Vagina (tissue), 2 donors: ENCODE results near the gene PTPRM.

Source experiments
- POLR2A ChIP-seq, 2 donors: fragments of 450-650 bp; IDR thresholded peaks; one replicate each; pipeline ENCODE4 v1.6.1; 2017; ENCODE audit warnings: antibody characterized with exemption in 2 of 2, mild to moderate bottlenecking in 2 of 2, moderate library complexity in 2 of 2
- POLR2AphosphoS5 ChIP-seq, 2 donors: sonication (generic); formaldehyde crosslinking; IDR thresholded peaks; one replicate each; pipeline ENCODE4 v1.9.0; 2017; ENCODE audit warnings: antibody characterized with exemption in 2 of 2, mild to moderate bottlenecking in 2 of 2, low read depth in 1 of 2; ENCODE audit not compliant: insufficient read depth in 1 of 2
- TF ChIP-seq, protein P1 (sequence below), 3 experiments: fragments of 450-650 bp in 2 of 3; fragments of 200-600 bp in 1 of 3; sonication (generic) in 1 of 3; IDR thresholded peaks; one replicate each; pipeline ENCODE4 v1.5.1; 2017 to 2019; ENCODE audit warnings: antibody characterized with exemption in 3 of 3, mild to moderate bottlenecking in 2 of 3, moderate library complexity in 2 of 3

DNA sequence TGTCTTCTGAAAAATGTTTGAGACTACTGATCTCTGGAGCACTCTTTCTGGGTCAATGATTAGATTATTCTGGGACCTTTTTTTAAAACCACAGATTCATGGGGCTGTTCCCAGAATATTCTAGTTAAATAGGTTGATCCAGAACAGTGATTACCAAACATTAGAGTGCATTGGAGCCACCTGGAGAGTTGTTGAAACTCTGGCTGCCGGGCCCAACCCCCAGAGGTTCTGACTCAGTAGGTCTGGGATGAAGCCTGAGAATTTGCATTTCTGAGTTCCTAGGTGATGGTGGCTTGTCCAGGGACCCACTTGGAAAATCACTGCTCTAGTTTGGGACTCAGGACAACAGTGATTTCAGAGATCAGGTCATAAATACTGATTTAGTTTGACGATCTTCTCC, 197.3 kb downstream of the PTPRM start:
- TF ChIP-seq, protein P1, sequence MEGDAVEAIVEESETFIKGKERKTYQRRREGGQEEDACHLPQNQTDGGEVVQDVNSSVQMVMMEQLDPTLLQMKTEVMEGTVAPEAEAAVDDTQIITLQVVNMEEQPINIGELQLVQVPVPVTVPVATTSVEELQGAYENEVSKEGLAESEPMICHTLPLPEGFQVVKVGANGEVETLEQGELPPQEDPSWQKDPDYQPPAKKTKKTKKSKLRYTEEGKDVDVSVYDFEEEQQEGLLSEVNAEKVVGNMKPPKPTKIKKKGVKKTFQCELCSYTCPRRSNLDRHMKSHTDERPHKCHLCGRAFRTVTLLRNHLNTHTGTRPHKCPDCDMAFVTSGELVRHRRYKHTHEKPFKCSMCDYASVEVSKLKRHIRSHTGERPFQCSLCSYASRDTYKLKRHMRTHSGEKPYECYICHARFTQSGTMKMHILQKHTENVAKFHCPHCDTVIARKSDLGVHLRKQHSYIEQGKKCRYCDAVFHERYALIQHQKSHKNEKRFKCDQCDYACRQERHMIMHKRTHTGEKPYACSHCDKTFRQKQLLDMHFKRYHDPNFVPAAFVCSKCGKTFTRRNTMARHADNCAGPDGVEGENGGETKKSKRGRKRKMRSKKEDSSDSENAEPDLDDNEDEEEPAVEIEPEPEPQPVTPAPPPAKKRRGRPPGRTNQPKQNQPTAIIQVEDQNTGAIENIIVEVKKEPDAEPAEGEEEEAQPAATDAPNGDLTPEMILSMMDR (IDR thresholded peaks at IDR 0.05): no peak
- TF ChIP-seq POLR2A (IDR thresholded peaks at IDR 0.05) (no peak), POLR2AphosphoS5 (IDR thresholded peaks at IDR 0.05; ENCODE audit: insufficient read depth in 1 of 2, low read depth in 1 of 2) (no peak)
